Panc1 (cell line): ENCODE results near the gene LDLRAD4.

Experiments used
- POLR2AphosphoS5 ChIP-seq: IDR thresholded peaks from 2 replicates; pipeline ENCODE4 v1.6.1; 2012; ENCODE audit warnings: mild to moderate bottlenecking, low read depth, low read length, moderate library complexity
- TF ChIP-seq, protein P1 (sequence below): fragments of 450-650 bp; IDR thresholded peaks from 2 replicates; pipeline ENCODE4 v1.5.1; 2017; ENCODE audit warnings: mild to moderate bottlenecking

DNA sequence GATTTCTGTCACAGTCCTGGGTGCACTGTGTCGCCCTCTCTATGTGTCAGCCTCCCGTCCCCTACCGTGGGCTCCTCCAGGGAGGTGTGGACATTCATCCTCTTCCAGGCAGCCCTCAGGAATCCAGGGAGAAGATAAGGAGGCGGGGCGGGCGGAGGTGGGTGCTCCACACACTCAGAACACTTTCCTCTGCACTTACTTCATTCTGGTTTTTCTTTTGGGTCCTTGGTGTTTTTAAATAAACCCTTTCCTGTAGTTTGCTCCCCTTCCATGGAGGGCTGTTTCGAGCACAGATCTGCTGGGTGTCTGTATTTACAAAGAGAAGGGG is 323.9 kb downstream of the LDLRAD4 start:
- TF ChIP-seq, protein P1, sequence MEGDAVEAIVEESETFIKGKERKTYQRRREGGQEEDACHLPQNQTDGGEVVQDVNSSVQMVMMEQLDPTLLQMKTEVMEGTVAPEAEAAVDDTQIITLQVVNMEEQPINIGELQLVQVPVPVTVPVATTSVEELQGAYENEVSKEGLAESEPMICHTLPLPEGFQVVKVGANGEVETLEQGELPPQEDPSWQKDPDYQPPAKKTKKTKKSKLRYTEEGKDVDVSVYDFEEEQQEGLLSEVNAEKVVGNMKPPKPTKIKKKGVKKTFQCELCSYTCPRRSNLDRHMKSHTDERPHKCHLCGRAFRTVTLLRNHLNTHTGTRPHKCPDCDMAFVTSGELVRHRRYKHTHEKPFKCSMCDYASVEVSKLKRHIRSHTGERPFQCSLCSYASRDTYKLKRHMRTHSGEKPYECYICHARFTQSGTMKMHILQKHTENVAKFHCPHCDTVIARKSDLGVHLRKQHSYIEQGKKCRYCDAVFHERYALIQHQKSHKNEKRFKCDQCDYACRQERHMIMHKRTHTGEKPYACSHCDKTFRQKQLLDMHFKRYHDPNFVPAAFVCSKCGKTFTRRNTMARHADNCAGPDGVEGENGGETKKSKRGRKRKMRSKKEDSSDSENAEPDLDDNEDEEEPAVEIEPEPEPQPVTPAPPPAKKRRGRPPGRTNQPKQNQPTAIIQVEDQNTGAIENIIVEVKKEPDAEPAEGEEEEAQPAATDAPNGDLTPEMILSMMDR, result no peak
- TF ChIP-seq POLR2AphosphoS5, result no peak
